DOHH2 (cell line): ENCODE data around the gene KAT8.

Source experiments
- H3F3A ChIP-seq: fragments of 200-600 bp; sonication (generic), shearing (Covaris generic); 2 replicates; pipeline ENCODE4 v1.6.0; 2016; ENCODE audit warnings: antibody characterized with exemption, mild to moderate bottlenecking; ENCODE audit not compliant: control insufficient read depth, insufficient read depth
- H3K27ac ChIP-seq: fragments of 200-600 bp; sonication (generic); 2 replicates; pipeline ENCODE4 v1.5.1; 2014; ENCODE audit warnings: low read depth, mild to moderate bottlenecking, low read length, moderate library complexity
- H3K27me3 ChIP-seq: fragments of 200-600 bp; sonication (generic); 2 replicates; pipeline ENCODE4 v1.6.1; 2014; ENCODE audit warnings: mild to moderate bottlenecking, low read length, mixed read lengths; ENCODE audit not compliant: control insufficient read depth
- H3K36me3 ChIP-seq: fragments of 200-600 bp; sonication (generic); 2 replicates; pipeline ENCODE4 v1.6.1; 2014; ENCODE audit warnings: mild to moderate bottlenecking, low read length, moderate library complexity, mixed read lengths; ENCODE audit not compliant: control insufficient read depth
- H3K4me1 ChIP-seq: fragments of 200-600 bp; sonication (generic); 2 replicates; pipeline ENCODE4 v1.6.1; 2014; ENCODE audit warnings: mild to moderate bottlenecking, low read length, mixed read lengths; ENCODE audit not compliant: control insufficient read depth
- H3K4me2 ChIP-seq: fragments of 200-600 bp; sonication (generic); 2 replicates; pipeline ENCODE4 v1.6.0; 2014; ENCODE audit warnings: mild to moderate bottlenecking, low read length, moderate library complexity
- H3K4me3 ChIP-seq: fragments of 200-600 bp; sonication (generic); 2 replicates; pipeline ENCODE4 v1.5.1; 2014; ENCODE audit warnings: mild to moderate bottlenecking, low read length, mixed read lengths
- H3K79me2 ChIP-seq: fragments of 200-600 bp; sonication (generic); 2 replicates; pipeline ENCODE4 v1.6.1; 2014; ENCODE audit warnings: mild to moderate bottlenecking, low read length, mixed read lengths; ENCODE audit not compliant: control insufficient read depth
- H3K9me2 ChIP-seq: fragments of 200-600 bp; sonication (generic); replicated peaks from 2 replicates; pipeline ENCODE4 v1.6.1; 2014; ENCODE audit warnings: mild to moderate bottlenecking, low read length, mixed read lengths; ENCODE audit not compliant: control insufficient read depth
- H3K9me3 ChIP-seq: fragments of 200-600 bp; sonication (generic); 2 replicates; pipeline ENCODE4 v1.6.1; 2014; ENCODE audit warnings: antibody characterized with exemption, low read length, mixed read lengths; ENCODE audit not compliant: control insufficient read depth, insufficient read depth
- H4K20me1 ChIP-seq: fragments of 200-600 bp; sonication (generic); 2 replicates; pipeline ENCODE4 v1.6.0; 2014; ENCODE audit warnings: low read depth, mild to moderate bottlenecking, antibody characterized with exemption, low read length, moderate library complexity; ENCODE audit not compliant: control insufficient read depth, insufficient read depth
- CTCF ChIP-seq: fragments of 200-600 bp; sonication (generic); IDR thresholded peaks from one replicate; pipeline ENCODE4 v1.5.1; 2014; ENCODE audit warnings: antibody characterized with exemption, mild to moderate bottlenecking, low read depth, low read length; ENCODE audit not compliant: poor library complexity, severe bottlenecking
- EZH2phosphoT487 ChIP-seq: fragments of 200-600 bp; sonication (generic); IDR thresholded peaks from 2 replicates; pipeline ENCODE4 v1.6.1; 2017; ENCODE audit warnings: borderline replicate concordance, mild to moderate bottlenecking, antibody characterized with exemption, low read length, moderate library complexity, mixed read lengths

KAT8 gene

GRCh38 chr16:31128711-31129567 lies 11.5 kb downstream of the KAT8 start:
- Histone ChIP-seq H4K20me1 (no peaks in the 10 kb centered on the region), H3K9me2 (no peaks in the 10 kb centered on the region), H3K4me2 (no peak overlapping the region), H3K4me1 (no peaks in the 10 kb centered on the region), H3K36me3 (peaks cover 22% of the 10 kb centered on the region), H3K27ac (no peak overlapping the region), H3F3A (no peaks in the 10 kb centered on the region), H3K9me3 (no peaks in the 10 kb centered on the region), H3K27me3 (no peaks in the 10 kb centered on the region), H3K4me3 (no peak overlapping the region), H3K79me2 (no peaks in the 10 kb centered on the region)
- TF ChIP-seq CTCF = no peak
- no peak for TF ChIP-seq EZH2phosphoT487

GRCh38 chr16:31129568-31130335 lies 12.3 kb downstream of the KAT8 start:
- Histone ChIP-seq H3K4me1 (no peaks in the 10 kb centered on the region), H3K9me2 (no peaks in the 10 kb centered on the region), H3K27ac (no peak overlapping the region), H3K4me3 (no peak overlapping the region), H3F3A (no peaks in the 10 kb centered on the region), H3K36me3 (peaks cover 18% of the 10 kb centered on the region), H4K20me1 (no peaks in the 10 kb centered on the region), H3K9me3 (no peaks in the 10 kb centered on the region), H3K27me3 (no peaks in the 10 kb centered on the region), H3K4me2 (no peak overlapping the region), H3K79me2 (no peaks in the 10 kb centered on the region)
- TF ChIP-seq EZH2phosphoT487 (no peak), CTCF (no peak)

GRCh38 chr16:31130336-31130891 lies 12.9 kb downstream of the KAT8 start:
- Histone ChIP-seq H3K79me2 (no peaks in the 10 kb centered on the region), H3K4me3 (no peak overlapping the region), H3F3A (no peaks in the 10 kb centered on the region), H3K27me3 (no peaks in the 10 kb centered on the region), H3K4me2 (no peak overlapping the region), H3K9me3 (no peaks in the 10 kb centered on the region), H3K9me2 (no peaks in the 10 kb centered on the region), H3K4me1 (no peaks in the 10 kb centered on the region), H4K20me1 (no peaks in the 10 kb centered on the region), H3K27ac (no peak overlapping the region), H3K36me3 (peaks cover 18% of the 10 kb centered on the region)
- TF ChIP-seq EZH2phosphoT487 (no peak), CTCF (no peak)
